Mammary epithelial cell (primary cell): ENCODE data around the gene TRHDE.

Source experiments
- CTCF ChIP-seq, 2 donors: IDR thresholded peaks in 1 of 2; conservative IDR thresholded peaks in 1 of 2; 2 replicates each; pipeline ENCODE4 v1.5.1; 2011 to 2012; ENCODE audit warnings: inconsistent platforms in 2 of 2, low read length in 2 of 2, mild to moderate bottlenecking in 2 of 2, control low read depth in 1 of 2, low read depth in 1 of 2; ENCODE audit not compliant: insufficient read depth in 1 of 2; ENCODE audit errors: extremely low read depth in 1 of 2
- EZH2 ChIP-seq: IDR thresholded peaks from 2 replicates; pipeline ENCODE4 v1.6.1; 2012; ENCODE audit warnings: low read length, inconsistent platforms, borderline replicate concordance

- TF ChIP-seq CTCF (conservative IDR thresholded peaks at IDR 0.05 in 1 of 2, IDR thresholded peaks at IDR 0.05 in 1 of 2; ENCODE audit: extremely low read depth in 1 of 2, insufficient read depth in 1 of 2, low read depth in 1 of 2, low read length in 2 of 2) (no peak), EZH2 (no peak)
Observed at GRCh38 chr12:72285861-72286260, 13.7 kb downstream of the TRHDE start.
